A549 (cell line): Measurements from ENCODE around the gene CCDC124.

Experiments
- BHLHE40 ChIP-seq: IDR thresholded peaks from 2 replicates; pipeline ENCODE4 v1.6.1; 2012; ENCODE audit warnings: low read depth, low read length, inconsistent platforms
- CTCF ChIP-seq: fragments of >200 bp; sonication (Bioruptor Twin); formaldehyde crosslinking; IDR thresholded peaks from 3 replicates; pipeline ENCODE4 v1.5.1; 2016
- ELK1 ChIP-seq: fragments of 150-350 bp; IDR thresholded peaks from 2 replicates; pipeline ENCODE4 v1.6.1; 2014; ENCODE audit warnings: low read depth, mild to moderate bottlenecking, low read length
- POLR2A ChIP-seq: IDR thresholded peaks from 2 replicates; pipeline ENCODE4 v1.6.1; 2012; ENCODE audit warnings: mild to moderate bottlenecking, low read length

DNA sequence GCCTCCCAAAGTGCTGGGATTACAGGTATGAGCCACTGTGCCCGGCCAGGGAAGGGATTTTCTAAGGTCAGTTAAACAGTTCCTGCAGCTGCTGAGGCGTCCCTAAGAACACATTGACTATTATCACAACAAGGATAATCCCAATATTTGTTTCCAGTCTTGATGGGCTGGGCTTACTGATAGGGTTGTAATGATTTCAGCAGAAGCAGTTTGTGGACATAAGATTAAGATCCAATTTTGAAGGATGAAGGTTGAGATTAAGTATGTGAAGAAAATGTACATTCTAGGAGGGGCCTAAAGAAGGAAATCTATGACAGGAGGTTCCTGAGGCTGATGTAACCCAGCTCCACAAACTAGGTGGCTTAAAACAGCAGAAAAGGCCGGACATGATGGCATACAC, 10.7 kb upstream of the CCDC124 start:
- TF ChIP-seq BHLHE40 (no peak), ELK1 (no peak), POLR2A (no peak), CTCF (no peak)
